SIG-M5 treated with dmso at 0.1 percent for 504 hours (cell line): ENCODE results near the gene FHL5.
"Not testable (repeated sequence)": the region's sequence is repeated elsewhere in the genome, so short reads cannot be mapped to it uniquely, and the experiment has no call there.

ENCODE experiments used
- DNase-seq: peaks from one replicate; lab custom pipeline; 2025; ENCODE audit not compliant: unreplicated experiment; lab: John Stamatoyannopoulos, UW

FHL5 gene, protein sequence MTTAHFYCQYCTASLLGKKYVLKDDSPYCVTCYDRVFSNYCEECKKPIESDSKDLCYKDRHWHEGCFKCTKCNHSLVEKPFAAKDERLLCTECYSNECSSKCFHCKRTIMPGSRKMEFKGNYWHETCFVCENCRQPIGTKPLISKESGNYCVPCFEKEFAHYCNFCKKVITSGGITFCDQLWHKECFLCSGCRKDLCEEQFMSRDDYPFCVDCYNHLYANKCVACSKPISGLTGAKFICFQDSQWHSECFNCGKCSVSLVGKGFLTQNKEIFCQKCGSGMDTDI

DNA sequence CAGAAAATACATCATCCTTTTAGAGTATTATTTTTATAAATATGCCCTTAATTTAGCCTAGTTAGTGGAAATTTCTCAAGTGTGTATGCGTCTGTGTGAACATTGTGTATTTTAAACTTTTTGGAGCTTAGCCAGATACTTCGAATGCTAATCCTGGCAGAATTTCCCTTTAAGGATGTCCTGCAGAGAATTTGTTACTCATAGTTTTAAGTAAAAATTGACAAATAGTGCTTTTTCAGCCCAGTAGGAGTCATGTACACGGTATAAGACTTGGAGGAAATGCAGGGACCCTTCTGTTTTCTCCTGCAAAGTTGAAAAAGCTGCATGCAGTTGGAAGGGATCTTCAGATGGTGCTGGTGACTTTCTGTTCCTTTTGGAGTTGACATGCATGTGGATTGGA, at the start of gene FHL5:
TSS of gene FHL5 (plus strand) at position 243 of the 400 bp plus-strand sequence. CDS start 40,486 bp downstream, outside the sequence.
- no peak for DNase-seq

DNA sequence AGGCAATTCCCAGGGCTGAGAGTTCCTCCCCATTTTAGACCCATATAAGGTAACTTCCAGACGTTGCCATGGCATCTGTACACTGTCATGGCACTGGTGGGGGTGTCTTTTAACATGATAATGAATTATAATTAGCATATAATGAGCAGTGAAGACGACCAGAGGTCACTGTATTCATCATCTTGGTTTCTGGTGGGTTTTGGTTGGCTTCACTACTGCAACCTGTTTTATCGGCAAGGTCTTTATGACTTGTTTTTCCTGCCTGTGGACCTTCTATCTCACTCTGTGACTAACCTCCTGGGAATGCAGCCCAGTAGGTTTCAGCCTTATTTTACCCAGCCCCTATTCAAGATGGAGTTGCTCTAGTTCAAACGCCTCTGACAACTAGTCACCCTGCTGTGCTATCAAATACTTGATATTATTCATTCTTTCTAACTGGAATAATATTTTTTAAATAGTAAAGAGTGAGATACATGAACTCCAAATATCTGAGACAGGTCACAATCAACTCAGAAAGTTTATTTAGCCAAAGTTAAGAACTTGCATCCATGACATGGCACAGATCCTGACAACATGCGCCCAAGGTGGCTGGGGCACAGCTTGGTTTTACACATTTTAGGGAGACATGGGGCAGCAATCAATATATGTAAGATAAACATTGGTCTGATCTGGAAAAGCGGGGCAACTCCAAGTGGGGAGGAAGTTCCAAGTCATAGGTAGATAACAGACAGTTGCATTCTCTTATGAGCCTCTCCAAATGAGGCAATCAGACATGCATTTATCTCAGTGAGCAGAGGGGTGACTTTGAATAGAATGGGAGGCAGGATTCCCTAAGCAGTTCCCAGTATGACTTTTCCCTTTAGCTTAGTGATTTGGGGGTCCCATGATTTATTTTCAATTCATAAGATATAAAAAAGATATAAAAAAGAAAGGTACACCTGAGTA, 42.5 kb upstream of the FHL5 start:
- no peak for DNase-seq

DNA sequence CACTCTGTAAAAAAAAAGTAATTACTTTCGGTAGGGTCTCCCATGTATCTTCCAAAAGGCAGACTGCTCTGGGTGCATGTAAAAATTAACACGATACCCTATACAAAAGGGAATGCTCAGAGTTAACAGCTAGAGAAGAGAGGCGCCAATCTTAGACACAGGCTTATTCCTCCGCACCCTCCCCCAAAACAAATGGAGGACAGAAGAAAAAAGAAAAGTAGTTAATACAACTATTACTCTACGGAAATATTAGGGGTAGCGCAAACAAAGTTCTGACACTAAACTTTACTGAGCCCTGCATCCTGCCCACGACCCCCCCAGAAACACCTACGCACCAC, 41.7 kb upstream of the FHL5 start:
- no peak for DNase-seq

DNA sequence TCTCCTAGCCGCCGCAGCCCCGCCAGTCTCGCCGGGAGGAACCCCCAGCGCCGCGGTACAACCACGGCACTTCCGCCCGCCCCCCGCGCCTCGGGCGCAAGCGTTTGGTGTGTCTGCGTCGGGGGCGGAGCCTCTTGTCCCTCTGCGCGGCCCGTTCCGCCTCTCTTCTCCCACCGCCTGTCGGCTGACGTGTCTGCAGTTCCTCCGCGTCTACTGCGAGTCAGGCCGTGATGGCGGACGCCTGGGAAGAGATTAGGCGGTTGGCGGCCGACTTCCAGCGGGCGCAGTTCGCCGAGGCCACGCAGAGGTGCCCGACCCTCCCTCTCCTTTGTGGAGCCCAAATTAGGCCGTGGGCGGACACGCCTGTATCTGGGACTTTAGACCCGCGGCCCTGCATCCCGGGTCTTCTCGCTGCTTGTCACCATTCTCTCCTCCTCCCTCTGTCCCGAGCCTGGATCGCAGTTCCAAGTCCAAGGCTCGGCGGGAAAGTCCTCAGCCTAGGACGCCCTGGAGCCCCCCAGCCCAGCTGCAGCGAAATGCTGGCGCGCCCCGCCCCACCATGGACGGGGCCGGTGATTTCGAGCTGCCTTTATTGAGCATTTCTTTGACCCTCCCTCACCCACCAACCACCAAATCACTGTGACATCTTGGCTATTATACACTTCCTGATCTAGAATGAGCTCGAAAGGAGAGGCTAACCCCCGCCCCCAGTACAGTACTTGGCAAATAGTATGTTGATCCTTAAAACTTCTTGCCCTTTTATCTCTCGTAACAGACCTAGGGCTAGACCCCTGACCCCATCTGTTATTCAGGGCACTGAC, 41.1 kb upstream of the FHL5 start, which contains the start of gene UFL1:
TSS of gene UFL1 (plus strand) at position 163 of the 821 bp plus-strand sequence. CDS start at position 231, 68 bp downstream.
- peak; percentile 93 for DNase-seq

DNA sequence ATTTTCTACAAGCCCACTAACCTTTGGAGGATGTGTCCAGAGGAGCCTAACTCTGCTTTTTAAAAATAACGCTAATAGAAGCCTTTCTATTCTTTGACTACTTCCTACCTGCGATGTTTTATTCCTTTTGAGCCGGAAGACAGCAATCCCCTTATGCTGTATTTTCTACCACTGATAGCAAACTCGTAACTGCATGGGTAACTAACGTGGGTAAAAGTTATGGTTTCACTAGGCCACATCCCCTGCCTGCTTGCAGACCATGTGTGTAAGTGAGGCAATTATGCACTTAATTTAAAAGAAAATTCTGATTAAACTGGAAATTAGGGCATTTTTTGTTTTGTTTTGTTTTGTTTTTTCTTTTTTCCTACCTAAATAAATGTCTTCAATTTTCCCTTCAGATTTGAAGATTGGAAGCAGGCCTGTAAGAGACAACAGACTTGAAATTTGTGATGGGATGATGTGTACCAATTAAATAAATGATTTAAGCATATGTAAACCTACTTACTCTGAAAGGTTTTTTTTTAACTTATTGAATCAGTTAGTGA, 40.4 kb upstream of the FHL5 start:
- DNase-seq: peak; percentile 9

DNA sequence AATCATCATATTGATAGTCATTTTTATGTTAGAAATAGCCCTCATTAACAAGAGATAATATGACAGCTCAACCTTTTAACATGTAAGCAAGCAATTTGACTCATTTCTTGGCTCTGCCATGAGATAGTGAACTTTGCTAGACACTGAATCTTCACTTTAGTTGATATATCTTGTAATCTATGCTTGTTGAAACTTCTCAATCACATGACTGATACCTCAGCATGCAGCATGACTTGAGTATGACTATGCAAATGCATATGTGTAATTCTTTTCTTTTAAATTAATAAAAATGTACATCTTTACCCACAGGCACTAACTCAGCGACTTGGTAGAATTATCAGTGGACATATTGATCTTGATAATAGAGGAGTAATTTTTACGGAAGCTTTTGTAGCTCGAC, 34.7 kb upstream of the FHL5 start:
- DNase-seq: no peak

DNA sequence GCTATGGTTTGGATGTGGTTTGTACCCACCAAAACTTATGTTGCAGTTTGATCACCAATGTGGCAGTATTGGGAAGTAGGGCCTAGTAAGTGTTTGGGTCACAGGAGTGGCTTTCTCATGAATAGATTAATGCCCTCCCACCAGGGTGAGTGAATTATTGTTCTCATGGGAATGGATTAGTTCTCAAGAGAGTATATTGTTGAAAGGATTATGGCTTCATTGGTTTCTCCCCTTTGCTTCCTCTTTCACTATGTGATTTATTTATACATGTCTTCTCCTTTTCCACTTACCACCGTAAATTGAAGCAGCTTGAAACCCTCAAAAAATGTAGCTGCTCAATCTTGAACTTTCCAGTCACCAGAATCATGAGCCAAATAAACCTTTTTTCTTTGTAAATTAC, 30.5 kb upstream of the FHL5 start:
- no peak for DNase-seq

DNA sequence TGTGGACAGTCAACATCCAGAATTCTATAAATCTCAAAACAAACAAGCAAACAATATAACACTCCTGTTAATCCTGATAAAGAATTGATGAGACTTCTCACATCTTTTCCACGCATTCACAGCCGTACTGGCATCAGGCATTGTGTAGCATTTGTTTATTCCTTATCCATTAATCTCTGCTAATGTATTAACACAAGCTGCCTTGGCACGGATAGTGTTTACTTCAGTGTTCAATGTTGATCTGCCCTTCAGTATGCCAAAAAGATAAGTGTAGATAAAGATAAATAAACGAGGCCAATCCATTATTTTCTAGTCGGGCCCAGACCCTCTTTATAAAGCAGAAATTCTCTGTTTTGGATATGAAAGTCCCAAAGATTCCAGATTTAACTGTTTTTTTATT, 25.2 kb upstream of the FHL5 start:
- no peak for DNase-seq

DNA sequence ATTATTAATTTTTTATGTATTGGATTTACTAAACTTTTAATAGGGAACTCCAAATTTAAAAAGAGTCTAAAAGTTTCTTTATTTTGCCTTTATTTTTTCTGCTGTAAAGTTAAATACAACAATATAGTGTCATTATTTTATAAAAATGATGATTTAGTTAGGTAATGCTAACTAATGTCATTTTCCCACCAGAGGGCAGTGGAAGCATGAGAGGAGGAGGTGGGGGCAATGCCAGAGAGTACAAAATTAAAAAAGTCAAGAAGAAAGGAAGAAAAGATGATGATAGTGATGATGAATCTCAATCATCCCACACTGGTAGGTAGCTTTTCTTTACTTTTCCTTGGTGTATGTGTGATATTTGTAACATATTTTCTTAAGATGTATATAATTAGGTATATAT, 20.2 kb upstream of the FHL5 start:
- DNase-seq: no peak

DNA sequence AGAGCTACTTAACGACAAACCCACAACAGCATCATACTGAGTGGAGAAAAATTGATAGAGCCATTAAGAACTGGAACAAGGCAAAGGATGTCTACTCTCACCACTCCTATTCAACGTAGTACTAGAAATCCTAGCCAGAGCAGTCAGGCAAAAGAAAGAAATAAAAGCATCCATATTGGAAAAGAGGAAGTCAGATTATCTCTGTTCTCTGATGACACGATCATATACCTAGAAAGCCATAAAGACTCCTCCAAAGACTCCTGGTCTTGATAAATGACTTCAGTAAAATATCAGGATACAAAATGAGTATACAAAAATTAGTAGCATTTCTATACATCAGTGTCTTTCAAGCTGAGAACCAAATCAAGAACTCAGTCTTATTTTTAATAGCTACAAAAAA, 17.0 kb upstream of the FHL5 start:
- no peak for DNase-seq

DNA sequence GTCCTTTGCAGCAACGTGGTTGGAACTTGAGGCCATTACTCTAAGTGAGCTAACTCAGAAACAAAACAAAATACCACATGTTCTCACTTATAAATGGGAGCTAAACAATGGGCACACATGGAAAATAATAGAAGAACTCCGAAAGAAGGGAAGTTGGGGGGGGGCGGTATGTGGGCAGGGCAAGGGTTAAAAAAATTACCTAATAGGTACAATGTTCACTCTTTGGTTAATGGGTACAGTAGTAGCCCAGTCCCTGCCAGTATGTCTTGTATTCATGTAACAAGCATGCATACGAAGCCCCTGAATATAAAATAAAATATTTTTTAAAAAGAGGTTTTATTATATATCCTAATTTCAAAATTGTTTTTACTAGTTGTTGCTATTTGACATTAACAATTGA, 15.3 kb upstream of the FHL5 start:
- no peak for DNase-seq

DNA sequence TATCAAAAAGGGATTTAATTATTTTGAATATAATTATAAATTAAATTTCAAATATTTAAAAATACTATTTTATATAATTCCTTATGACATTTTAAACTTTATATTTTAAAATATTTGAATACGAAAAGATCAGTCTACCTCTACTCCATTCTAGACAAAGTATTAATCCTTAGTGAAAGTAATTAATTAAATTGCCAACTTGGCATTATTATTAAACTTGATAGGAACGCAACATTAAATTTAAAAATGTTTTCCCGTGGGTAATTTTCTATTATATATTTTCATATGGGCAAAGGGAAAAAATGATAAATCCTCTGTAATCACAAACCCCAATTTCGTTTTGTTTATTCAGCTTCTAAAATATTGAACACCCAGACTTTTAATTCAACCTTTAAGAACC, 8.4 kb upstream of the FHL5 start:
- DNase-seq: no peak

DNA sequence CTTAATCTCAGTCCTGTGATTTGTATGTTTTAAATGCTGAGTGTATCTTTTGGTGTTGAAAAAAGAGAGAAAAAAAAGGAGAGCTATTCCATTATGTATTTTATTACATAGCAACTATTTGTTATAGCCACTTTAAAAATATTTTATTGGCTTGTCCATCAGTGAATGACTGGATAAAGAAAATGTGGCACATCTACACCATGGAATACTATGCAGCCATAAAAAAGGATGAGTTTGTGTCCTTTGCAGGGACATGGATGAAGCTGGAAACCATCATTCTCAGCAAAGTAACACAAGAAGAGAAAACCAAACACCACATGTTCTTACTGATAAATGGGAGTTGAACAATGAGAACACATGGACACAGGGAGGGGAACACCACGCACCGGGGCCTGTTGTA, 3.2 kb upstream of the FHL5 start:
- not testable (repeated sequence) for DNase-seq

DNA sequence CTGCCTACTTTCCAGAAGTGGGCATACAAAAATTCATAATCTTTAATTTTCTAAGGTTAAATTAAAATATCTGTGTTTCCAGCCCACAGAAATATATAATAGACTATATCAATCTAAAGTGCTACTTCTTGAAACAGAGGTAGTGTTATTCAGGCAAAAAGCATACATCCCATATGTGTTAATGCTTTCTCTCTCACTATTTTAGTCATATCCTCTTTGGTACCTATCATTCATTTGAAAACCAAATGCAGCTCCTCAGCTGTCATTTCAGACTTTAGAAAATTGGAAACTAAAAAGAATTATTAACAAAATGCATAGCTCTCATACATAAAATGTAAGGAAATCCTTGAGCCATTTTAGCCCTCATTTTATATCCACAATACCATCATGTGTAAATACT, 925 bp downstream of the FHL5 start:
- no peak for DNase-seq

DNA sequence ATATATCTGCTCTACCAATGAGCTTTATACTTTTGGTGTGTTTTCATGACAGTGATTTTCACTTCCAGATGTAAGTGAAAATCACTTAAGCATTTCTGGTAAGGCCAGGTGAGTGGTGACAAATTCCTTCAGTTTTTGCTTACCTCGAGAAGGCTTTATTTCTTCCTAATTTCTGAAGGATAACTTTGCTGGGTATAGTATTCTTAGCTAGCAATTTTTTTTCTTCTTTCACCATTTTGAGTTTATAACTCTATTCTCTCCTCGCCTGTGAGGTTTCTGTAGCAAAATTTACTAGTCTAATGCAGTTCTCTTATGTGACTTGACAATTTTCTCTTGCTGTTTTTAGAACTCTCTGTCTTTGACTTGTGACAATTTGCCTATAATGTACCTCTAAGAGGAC, 7.1 kb downstream of the FHL5 start:
- DNase-seq: no peak

DNA sequence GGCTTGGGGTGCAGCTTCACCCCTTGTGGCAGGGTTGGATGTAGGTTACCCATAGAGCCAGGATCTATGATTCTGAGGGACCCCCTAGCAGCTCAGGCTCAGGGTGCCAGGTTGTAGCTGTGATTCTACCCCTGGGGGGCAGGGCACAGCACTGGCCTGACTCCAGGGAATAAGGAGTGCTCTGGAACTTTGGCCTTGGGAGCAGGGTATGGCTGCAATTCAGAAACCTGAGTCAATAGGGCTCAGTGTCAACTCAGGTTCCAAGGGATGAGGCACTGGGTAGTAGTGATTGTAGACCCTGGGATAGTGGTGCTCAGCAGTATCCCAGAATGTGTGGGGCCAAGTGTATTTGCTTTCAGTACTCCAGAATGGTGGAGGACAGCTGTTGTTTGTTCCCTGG, 8.6 kb downstream of the FHL5 start:
- DNase-seq: no peak

DNA sequence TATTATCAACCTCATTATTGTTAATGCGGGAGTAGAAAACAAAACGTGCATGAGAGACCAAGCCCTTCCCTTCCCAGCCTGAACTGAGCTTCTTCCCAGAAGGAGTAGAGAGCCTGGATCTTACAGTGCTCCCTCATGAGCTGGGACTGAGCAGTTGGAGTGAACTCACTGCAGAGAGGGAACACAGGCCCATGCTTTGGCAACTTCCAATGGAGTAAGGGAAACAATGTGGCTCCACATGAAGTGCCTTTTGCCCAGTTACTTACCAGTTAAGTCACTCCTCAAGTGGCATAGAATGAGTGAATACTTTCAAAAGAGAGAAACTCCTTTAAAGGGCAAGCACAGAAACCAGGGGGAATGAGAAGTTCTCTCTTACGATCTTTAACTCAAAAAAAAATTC, 12.4 kb downstream of the FHL5 start:
- no peak for DNase-seq

DNA sequence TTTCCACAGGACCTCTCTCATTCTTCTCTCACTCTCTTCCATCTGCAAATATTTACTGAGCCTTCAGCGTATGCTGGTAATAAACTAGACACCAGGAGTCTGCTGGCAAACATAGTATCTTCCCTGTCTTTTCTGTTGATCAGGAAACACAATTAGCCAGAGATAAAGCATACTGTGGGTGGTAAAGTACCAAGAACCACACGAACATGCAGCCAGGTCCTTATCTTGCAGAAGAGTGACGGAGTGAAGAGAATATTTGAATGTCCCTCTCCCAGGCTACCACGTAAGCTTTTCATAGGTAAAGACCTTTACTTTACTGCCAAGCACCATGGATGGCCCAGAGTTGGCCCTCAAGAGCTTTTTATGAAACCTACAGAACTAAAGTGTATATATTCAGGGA, 13.3 kb downstream of the FHL5 start:
- no peak for DNase-seq

DNA sequence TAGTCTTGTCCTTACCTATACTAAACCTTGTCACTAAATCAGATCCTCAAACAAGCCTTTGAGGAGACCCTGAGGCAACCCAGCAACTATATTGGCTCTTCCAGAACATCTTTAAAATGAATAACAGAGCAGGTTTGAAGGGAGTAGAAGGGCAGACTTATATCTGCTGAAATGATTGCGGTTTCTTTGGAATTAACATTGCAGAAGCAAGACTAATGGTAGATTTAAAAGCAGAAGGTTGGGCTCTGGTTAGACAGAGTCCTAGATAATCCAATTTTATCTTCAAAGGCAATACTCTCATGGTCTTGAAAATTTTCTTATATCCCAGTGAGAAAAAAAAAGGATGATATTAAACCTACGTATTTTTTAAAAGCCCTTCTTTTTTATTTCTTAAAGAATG, 19.1 kb downstream of the FHL5 start:
- DNase-seq: no peak

DNA sequence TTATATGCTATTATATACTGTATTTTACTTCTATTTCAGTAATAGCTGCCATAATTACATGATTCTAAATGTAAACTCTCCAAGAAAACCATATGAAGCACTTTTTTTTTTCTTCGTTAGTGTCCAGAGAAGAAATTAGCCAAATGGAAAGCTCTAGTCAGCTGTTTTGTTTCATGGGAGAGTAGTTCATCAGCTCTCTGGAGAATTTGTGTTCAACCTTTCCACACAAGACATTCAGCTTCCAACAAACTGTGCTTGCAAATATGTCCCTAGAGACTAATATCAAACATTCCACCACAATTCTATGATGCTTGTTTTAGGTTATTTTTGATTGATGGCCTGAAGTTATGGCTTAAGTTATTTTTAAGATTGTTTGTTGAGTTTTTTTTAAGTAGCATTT, 19.5 kb downstream of the FHL5 start:
- no peak for DNase-seq

DNA sequence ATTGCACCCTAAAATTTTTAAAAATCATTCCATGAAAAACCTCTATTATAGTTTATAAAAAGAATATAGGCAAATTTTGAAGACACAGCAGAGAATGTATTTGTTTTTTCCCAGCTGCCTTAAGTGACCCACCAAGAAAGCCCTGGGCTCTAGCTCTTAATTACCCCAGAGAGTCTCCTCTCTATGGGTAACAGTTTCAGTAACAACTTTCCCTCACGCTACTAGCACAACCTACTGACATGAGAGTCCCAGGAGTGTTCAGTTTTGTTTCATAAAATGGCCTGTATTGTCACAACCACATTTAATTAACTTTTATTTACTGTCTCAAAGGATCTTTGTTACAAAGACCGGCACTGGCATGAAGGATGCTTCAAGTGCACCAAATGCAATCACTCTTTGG, 41.5 kb downstream of the FHL5 start:
- no peak for DNase-seq
